Parathyroid adenoma (tissue), 2 donors: ENCODE results near the gene RPL13.

Source experiments
- H2AFZ ChIP-seq: fragments of 300-600 bp; sonication (generic); one replicate; pipeline ENCODE4 v1.7.0; 2017; ENCODE audit warnings: antibody characterized with exemption, mild to moderate bottlenecking
- H3K27ac ChIP-seq: fragments of 300-600 bp; sonication (generic); one replicate; pipeline ENCODE4 v1.7.0; 2017
- H3K27me3 ChIP-seq: fragments of 300-600 bp; sonication (generic); one replicate; pipeline ENCODE4 v1.7.0; 2017; ENCODE audit warnings: low read length; ENCODE audit not compliant: control insufficient read depth, insufficient read depth
- H3K36me3 ChIP-seq: fragments of 300-600 bp; sonication (generic); one replicate; pipeline ENCODE4 v1.7.0; 2017; ENCODE audit warnings: low read length; ENCODE audit not compliant: control insufficient read depth, insufficient read depth
- H3K4me1 ChIP-seq: fragments of 300-600 bp; sonication (generic); one replicate; pipeline ENCODE4 v1.7.0; 2017; ENCODE audit warnings: control low read depth
- H3K4me2 ChIP-seq: fragments of 300-600 bp; sonication (generic); one replicate; pipeline ENCODE4 v1.7.0; 2017; ENCODE audit warnings: low read length
- H3K4me3 ChIP-seq: fragments of 300-600 bp; sonication (generic); one replicate; pipeline ENCODE4 v1.7.0; 2017; ENCODE audit warnings: low read depth, low read length
- H3K79me2 ChIP-seq: fragments of 300-600 bp; sonication (generic); one replicate; pipeline ENCODE4 v1.7.0; 2017; ENCODE audit warnings: control low read depth
- H3K9ac ChIP-seq: fragments of 300-600 bp; sonication (generic); one replicate; pipeline ENCODE4 v1.7.0; 2017; ENCODE audit warnings: mild to moderate bottlenecking
- H3K9me3 ChIP-seq: fragments of 300-600 bp; sonication (generic); one replicate; pipeline ENCODE4 v1.7.0; 2017; ENCODE audit warnings: low read length; ENCODE audit not compliant: control insufficient read depth
- CTCF ChIP-seq: fragments of 300-600 bp; sonication (generic); IDR thresholded peaks from one replicate; pipeline ENCODE4 v1.7.0; 2017; ENCODE audit warnings: antibody characterized with exemption, mild to moderate bottlenecking
- donor health status: primary hyperparathyroidism.

RPL13 gene

GRCh38 chr16:89544113-89544512 lies 16.4 kb upstream of the RPL13 start:
- no peaks in the 10 kb centered on the region for H3K9me3 ChIP-seq
- H3K4me2 ChIP-seq, result no peak overlapping the region
- H3K4me1 ChIP-seq, result no peaks in the 10 kb centered on the region
- no peak for TF ChIP-seq CTCF
- no peak overlapping the region for H2AFZ ChIP-seq
- H3K4me3 ChIP-seq, result no peak overlapping the region
- no peaks in the 10 kb centered on the region for H3K36me3 ChIP-seq
- no peaks in the 10 kb centered on the region for H3K27me3 ChIP-seq
- H3K9ac ChIP-seq, result no peak overlapping the region
- H3K27ac ChIP-seq, result no peak overlapping the region
- peaks cover 2% of the 10 kb centered on the region for H3K79me2 ChIP-seq

GRCh38 chr16:89544713-89545043 lies 15.8 kb upstream of the RPL13 start:
- Histone ChIP-seq H3K9ac (no peak overlapping the region), H3K27me3 (no peaks in the 10 kb centered on the region), H3K36me3 (no peaks in the 10 kb centered on the region), H2AFZ (no peak overlapping the region), H3K4me2 (no peak overlapping the region), H3K4me3 (no peak overlapping the region), H3K27ac (no peak overlapping the region), H3K4me1 (no peaks in the 10 kb centered on the region), H3K9me3 (no peaks in the 10 kb centered on the region), H3K79me2 (peaks cover 2% of the 10 kb centered on the region)
- TF ChIP-seq CTCF, result no peak

- Histone ChIP-seq H3K27me3 (no peaks in the 10 kb centered on the region), H2AFZ (no peak overlapping the region), H3K36me3 (no peaks in the 10 kb centered on the region), H3K4me3 (no peak overlapping the region), H3K4me2 (no peak overlapping the region), H3K9ac (no peak overlapping the region), H3K4me1 (no peaks in the 10 kb centered on the region), H3K79me2 (peaks cover 2% of the 10 kb centered on the region), H3K9me3 (no peaks in the 10 kb centered on the region), H3K27ac (no peak overlapping the region)
- no peak for TF ChIP-seq CTCF
Observed at GRCh38 chr16:89545044-89545830, 15.2 kb upstream of the RPL13 start.

DNA sequence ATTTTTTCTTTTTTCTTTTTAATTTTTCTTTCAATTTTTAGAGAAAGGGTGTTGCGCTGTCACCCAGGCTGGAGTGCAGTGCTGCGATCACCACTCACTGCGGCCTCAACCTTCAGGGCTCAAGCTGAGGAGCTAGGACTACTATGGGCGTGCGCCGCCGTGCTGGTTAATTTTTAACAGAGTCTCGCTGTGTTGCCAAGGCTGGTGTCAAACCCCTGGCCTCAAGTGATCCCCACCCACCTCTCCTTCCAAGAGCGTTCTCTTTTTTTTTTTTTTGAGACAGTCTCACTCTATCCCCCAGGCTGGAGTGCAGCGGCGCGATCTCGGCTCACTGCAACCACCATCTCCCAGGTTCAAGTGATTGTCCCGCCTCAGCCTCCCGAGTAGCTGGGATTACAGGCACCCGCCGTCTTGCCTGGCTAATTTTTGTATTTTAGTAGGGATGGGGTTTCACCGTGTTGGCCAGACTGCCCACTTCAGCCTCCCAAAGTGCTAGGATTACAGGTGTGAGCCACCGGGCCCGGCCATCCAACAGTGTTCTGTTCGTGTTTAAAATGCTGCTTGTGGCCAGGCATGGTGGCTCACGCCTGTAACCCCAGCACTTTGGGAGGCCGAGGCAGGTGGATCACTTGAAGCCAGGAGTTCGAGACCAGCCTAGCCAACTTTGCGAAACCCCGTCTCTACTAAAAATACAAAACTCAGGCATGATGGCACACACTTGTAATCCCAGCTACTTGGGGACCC lies 14.5 kb upstream of the RPL13 start:
- H3K27ac ChIP-seq, result no peak overlapping the region
- H3K9me3 ChIP-seq, result no peaks in the 10 kb centered on the region
- no peak for TF ChIP-seq CTCF
- H3K4me1 ChIP-seq, result no peaks in the 10 kb centered on the region
- H3K9ac ChIP-seq, result no peak overlapping the region
- no peaks in the 10 kb centered on the region for H3K36me3 ChIP-seq
- H3K4me2 ChIP-seq, result no peak overlapping the region
- no peak overlapping the region for H3K4me3 ChIP-seq
- H2AFZ ChIP-seq, result no peak overlapping the region
- peaks cover 2% of the 10 kb centered on the region for H3K79me2 ChIP-seq
- H3K27me3 ChIP-seq, result no peaks in the 10 kb centered on the region
